Stimulated activated CD8-positive, alpha-beta memory T cell treated with anti-CD3 and anti-CD28 coated beads, Interleukin-2, amount 100 ng/mL, for 48 hours (primary cell): ENCODE data around the gene EEFSEC.

Experiments
- DNase-seq, 2 donors: peaks; one replicate each; pipeline ENCODE4 v3.0.0-alpha.2; 2020; ENCODE audit warnings: low read depth in 2 of 2

The EEFSEC gene

GRCh38 chr3:128349963-128350599 lies 196.8 kb downstream of the EEFSEC start:
- DNase-seq, result no peak

GRCh38 chr3:128351546-128351945 lies 198.3 kb downstream of the EEFSEC start:
- DNase-seq, result no peak

- DNase-seq, result no peak
Measured at GRCh38 chr3:128352326-128352725, 199.0 kb downstream of the EEFSEC start.

GRCh38 chr3:128353361-128353965 lies 200.2 kb downstream of the EEFSEC start:
- DNase-seq, result no peak

- no peak for DNase-seq
Measured at GRCh38 chr3:128353991-128354687, 200.9 kb downstream of the EEFSEC start.

GRCh38 chr3:128354788-128355542 lies 201.7 kb downstream of the EEFSEC start:
- DNase-seq, result no peak

GRCh38 chr3:128355543-128355919 lies 202.2 kb downstream of the EEFSEC start:
- no peak for DNase-seq

GRCh38 chr3:128356822-128357221 lies 203.5 kb downstream of the EEFSEC start:
- DNase-seq, result no peak

- DNase-seq, result no peak
Measured at GRCh38 chr3:128357538-128357937, 204.3 kb downstream of the EEFSEC start.

GRCh38 chr3:128358156-128358895 lies 205.0 kb downstream of the EEFSEC start:
- no peak for DNase-seq

GRCh38 chr3:128359060-128359664 lies 205.9 kb downstream of the EEFSEC start:
- DNase-seq, result no peak

- no peak for DNase-seq
Measured at GRCh38 chr3:128359846-128360642, 206.8 kb downstream of the EEFSEC start.

GRCh38 chr3:128360705-128361271 lies 207.5 kb downstream of the EEFSEC start:
- no peak for DNase-seq

GRCh38 chr3:128362026-128362965 lies 209.0 kb downstream of the EEFSEC start:
- DNase-seq, result no peak

- no peak for DNase-seq
Measured at GRCh38 chr3:128364291-128364690, 211.0 kb downstream of the EEFSEC start.

- no peak for DNase-seq
Measured at GRCh38 chr3:128364808-128365360, 211.6 kb downstream of the EEFSEC start.

- DNase-seq, result no peak
Measured at GRCh38 chr3:128366136-128366535, 212.9 kb downstream of the EEFSEC start.

GRCh38 chr3:128366652-128367051 lies 213.4 kb downstream of the EEFSEC start:
- no peak for DNase-seq

GRCh38 chr3:128367221-128367620 lies 213.9 kb downstream of the EEFSEC start:
- no peak for DNase-seq
